Measurements from ENCODE around the gene TMPRSS12. TPM values are rescaled to one million over a fixed set of nuclear protein-coding genes. Genes with fewer than 3 reads are reported as not detected.
"Not testable (repeated sequence)": the region's sequence is repeated elsewhere in the genome, so short reads cannot be mapped to it uniquely, and the experiment has no call there.

Gene TMPRSS12
- total RNA-seq, 1 donor = not detected

GRCh38 chr12:50825372-50825838 is 17.3 kb upstream of the TMPRSS12 start:
- Histone ChIP-seq H3K4me1 (ENCODE audit: insufficient read depth, low read length) (peaks cover 5% of the 10 kb centered on the region), H3K36me3 (ENCODE audit: insufficient read depth, low read length) (no peaks in the 10 kb centered on the region), H3K79me2 (ENCODE audit: insufficient read depth, low read length) (no peaks in the 10 kb centered on the region), H4K20me1 (ENCODE audit: insufficient read depth, low read length) (no peaks in the 10 kb centered on the region), H3K27me3 (ENCODE audit: insufficient read depth, low read length) (no peaks in the 10 kb centered on the region), H3K4me3 (ENCODE audit: insufficient read depth, low read length) (peak overlapping the region; percentile 36), H3K4me2 (ENCODE audit: insufficient read depth, low read length) (peak overlapping the region; percentile 25), H3K27ac (ENCODE audit: low read depth, low read length) (peak overlapping the region; percentile 19), H3K9me3 (ENCODE audit: low read depth, low read length) (no peaks in the 10 kb centered on the region), H2AFZ (ENCODE audit: low read length) (peak overlapping the region; percentile 65)
- no peak for DNase-seq (ENCODE audit: insufficient read length, low spot score, missing footprints)
- TF ChIP-seq, protein P1, sequence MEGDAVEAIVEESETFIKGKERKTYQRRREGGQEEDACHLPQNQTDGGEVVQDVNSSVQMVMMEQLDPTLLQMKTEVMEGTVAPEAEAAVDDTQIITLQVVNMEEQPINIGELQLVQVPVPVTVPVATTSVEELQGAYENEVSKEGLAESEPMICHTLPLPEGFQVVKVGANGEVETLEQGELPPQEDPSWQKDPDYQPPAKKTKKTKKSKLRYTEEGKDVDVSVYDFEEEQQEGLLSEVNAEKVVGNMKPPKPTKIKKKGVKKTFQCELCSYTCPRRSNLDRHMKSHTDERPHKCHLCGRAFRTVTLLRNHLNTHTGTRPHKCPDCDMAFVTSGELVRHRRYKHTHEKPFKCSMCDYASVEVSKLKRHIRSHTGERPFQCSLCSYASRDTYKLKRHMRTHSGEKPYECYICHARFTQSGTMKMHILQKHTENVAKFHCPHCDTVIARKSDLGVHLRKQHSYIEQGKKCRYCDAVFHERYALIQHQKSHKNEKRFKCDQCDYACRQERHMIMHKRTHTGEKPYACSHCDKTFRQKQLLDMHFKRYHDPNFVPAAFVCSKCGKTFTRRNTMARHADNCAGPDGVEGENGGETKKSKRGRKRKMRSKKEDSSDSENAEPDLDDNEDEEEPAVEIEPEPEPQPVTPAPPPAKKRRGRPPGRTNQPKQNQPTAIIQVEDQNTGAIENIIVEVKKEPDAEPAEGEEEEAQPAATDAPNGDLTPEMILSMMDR (IDR thresholded peaks at IDR 0.05; ENCODE audit: extremely low read depth, low read depth, low read length) = peak; percentile 51

DNA sequence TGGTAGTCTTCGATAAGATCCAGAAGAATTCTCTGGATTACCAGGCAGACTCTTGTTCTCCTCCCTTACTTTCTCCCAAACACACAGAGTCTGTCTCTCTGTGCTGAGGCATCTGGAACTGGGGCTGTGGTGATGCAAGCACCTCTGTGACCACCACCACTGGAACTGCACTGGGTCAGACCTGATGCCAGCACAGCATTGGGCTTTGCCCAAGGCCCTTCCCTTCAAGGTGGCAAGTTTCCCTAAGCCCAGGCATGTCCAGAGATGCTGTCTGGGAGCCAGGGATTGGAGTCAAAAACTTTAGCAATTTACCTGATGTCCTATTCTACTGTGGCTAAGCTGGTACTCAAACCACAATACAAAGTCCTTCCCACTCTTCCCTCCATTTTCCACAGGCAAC is 14.6 kb upstream of the TMPRSS12 start:
- no peak overlapping the region for H3K4me3 ChIP-seq (ENCODE audit: insufficient read depth, low read length)
- DNase-seq (ENCODE audit: insufficient read length, low spot score, missing footprints) = no peak
- peaks cover 2% of the 10 kb centered on the region for H3K9me3 ChIP-seq (ENCODE audit: low read depth, low read length)
- no peak overlapping the region for H3K4me2 ChIP-seq (ENCODE audit: insufficient read depth, low read length)
- no peak overlapping the region for H2AFZ ChIP-seq (ENCODE audit: low read length)
- no peaks in the 10 kb centered on the region for H4K20me1 ChIP-seq (ENCODE audit: insufficient read depth, low read length)
- no peaks in the 10 kb centered on the region for H3K36me3 ChIP-seq (ENCODE audit: insufficient read depth, low read length)
- TF ChIP-seq, protein P1 (IDR thresholded peaks at IDR 0.05; ENCODE audit: extremely low read depth, low read depth, low read length) = no peak
- no peak overlapping the region for H3K27ac ChIP-seq (ENCODE audit: low read depth, low read length)
- H3K79me2 ChIP-seq (ENCODE audit: insufficient read depth, low read length) = no peaks in the 10 kb centered on the region
- H3K4me1 ChIP-seq (ENCODE audit: insufficient read depth, low read length) = peaks cover 5% of the 10 kb centered on the region
- H3K27me3 ChIP-seq (ENCODE audit: insufficient read depth, low read length) = no peaks in the 10 kb centered on the region

DNA sequence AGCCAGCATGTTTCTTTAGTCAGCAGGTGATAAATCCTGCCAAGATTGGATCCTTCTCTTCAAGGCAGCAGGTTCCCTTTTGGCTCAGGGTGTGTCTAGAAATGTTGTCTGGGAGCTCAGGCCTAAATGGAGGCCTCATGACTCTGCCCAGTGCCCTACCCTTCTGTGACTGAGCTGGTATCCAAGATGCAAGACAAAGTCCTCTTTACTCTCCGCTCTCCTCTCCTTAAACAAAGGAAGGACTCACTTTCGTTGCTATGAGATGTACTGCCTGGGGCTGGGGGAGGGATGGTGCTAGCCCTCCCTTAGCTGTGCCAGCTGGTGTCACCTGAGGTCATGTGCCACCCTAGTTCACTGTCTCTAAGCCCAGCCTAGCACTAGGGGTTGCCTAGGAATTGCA is 13.8 kb upstream of the TMPRSS12 start:
- Histone ChIP-seq H3K4me1 (ENCODE audit: insufficient read depth, low read length) (peaks cover 5% of the 10 kb centered on the region), H3K9me3 (ENCODE audit: low read depth, low read length) (peaks cover 3% of the 10 kb centered on the region), H3K79me2 (ENCODE audit: insufficient read depth, low read length) (no peaks in the 10 kb centered on the region), H3K4me3 (ENCODE audit: insufficient read depth, low read length) (no peak overlapping the region), H2AFZ (ENCODE audit: low read length) (no peak overlapping the region), H4K20me1 (ENCODE audit: insufficient read depth, low read length) (no peaks in the 10 kb centered on the region), H3K27ac (ENCODE audit: low read depth, low read length) (no peak overlapping the region), H3K27me3 (ENCODE audit: insufficient read depth, low read length) (no peaks in the 10 kb centered on the region), H3K36me3 (ENCODE audit: insufficient read depth, low read length) (no peaks in the 10 kb centered on the region), H3K4me2 (ENCODE audit: insufficient read depth, low read length) (no peak overlapping the region)
- DNase-seq (ENCODE audit: insufficient read length, low spot score, missing footprints) = no peak
- TF ChIP-seq, protein P1 (IDR thresholded peaks at IDR 0.05; ENCODE audit: extremely low read depth, low read depth, low read length) = no peak

GRCh38 chr12:50833801-50834200 is 8.9 kb upstream of the TMPRSS12 start:
- H3K27me3 ChIP-seq (ENCODE audit: insufficient read depth, low read length); DNase-seq (ENCODE audit: insufficient read length, low spot score, missing footprints); H3K36me3 ChIP-seq (ENCODE audit: insufficient read depth, low read length); H4K20me1 ChIP-seq (ENCODE audit: insufficient read depth, low read length); H3K27ac ChIP-seq (ENCODE audit: low read depth, low read length); H3K4me2 ChIP-seq (ENCODE audit: insufficient read depth, low read length); H2AFZ ChIP-seq (ENCODE audit: low read length); H3K9me3 ChIP-seq (ENCODE audit: low read depth, low read length); H3K79me2 ChIP-seq (ENCODE audit: insufficient read depth, low read length); H3K4me3 ChIP-seq (ENCODE audit: insufficient read depth, low read length); H3K4me1 ChIP-seq (ENCODE audit: insufficient read depth, low read length): not testable (repeated sequence)

Data from osteoblast (primary cell).